GM23338 (cell line): ENCODE measurements around the gene AP3D1. TPM values are rescaled to one million over a fixed set of nuclear protein-coding genes. Genes with fewer than 3 reads are reported as not detected.
A peak's percentile ranks its signal among the peaks of the same experiment; 100 is the strongest.

Experiments
- ATAC-seq: fragments of 200-7000 bp; cut with Tn5 transposase; 3 replicates; pipeline ENCODE4 v1.9.1; 2020
- DNase-seq: peaks from one replicate; pipeline ENCODE4 v3.0.0-alpha.2; 2015; ENCODE audit warnings: low spot score
- H2AFZ ChIP-seq: fragments of 200-600 bp; sonication (generic); 2 replicates; pipeline ENCODE4 v1.8.0; 2016; ENCODE audit warnings: antibody characterized with exemption, mild to moderate bottlenecking, moderate library complexity
- H3F3A ChIP-seq: fragments of 200-600 bp; sonication (generic); replicated peaks from 2 replicates; pipeline ENCODE4 v1.8.0; 2017; ENCODE audit warnings: antibody characterized with exemption, mixed run types, low read depth
- H3K27ac ChIP-seq: fragments of 200-600 bp; sonication (generic); 2 replicates; pipeline ENCODE4 v1.6.1; 2016; ENCODE audit warnings: low read depth
- H3K27me3 ChIP-seq: fragments of 200-600 bp; sonication (generic); 2 replicates; pipeline ENCODE4 v1.8.0; 2016; ENCODE audit warnings: mild to moderate bottlenecking, mixed run types, moderate library complexity; ENCODE audit not compliant: insufficient read depth
- H3K36me3 ChIP-seq: fragments of 200-600 bp; sonication (generic); 2 replicates; pipeline ENCODE4 v1.8.0; 2016; ENCODE audit warnings: mild to moderate bottlenecking; ENCODE audit not compliant: insufficient read depth
- H3K4me1 ChIP-seq: fragments of 200-600 bp; sonication (generic); 2 replicates; pipeline ENCODE4 v1.8.0; 2016; ENCODE audit warnings: mild to moderate bottlenecking, moderate library complexity; ENCODE audit not compliant: insufficient read depth
- H3K4me2 ChIP-seq: fragments of 200-600 bp; sonication (generic); 2 replicates; pipeline ENCODE4 v1.7.1; 2017; ENCODE audit warnings: mixed run types
- H3K4me3 ChIP-seq: fragments of 200-600 bp; sonication (generic); 2 replicates; pipeline ENCODE4 v1.6.1; 2016; ENCODE audit warnings: mixed run types
- H3K79me2 ChIP-seq: fragments of 200-600 bp; sonication (generic); replicated peaks from 2 replicates; pipeline ENCODE4 v1.8.0; 2017; ENCODE audit warnings: mild to moderate bottlenecking; ENCODE audit not compliant: insufficient read depth
- H3K9me2 ChIP-seq: fragments of 200-600 bp; sonication (generic); 2 replicates; pipeline ENCODE4 v1.8.0; 2017; ENCODE audit not compliant: insufficient read depth
- H4K20me1 ChIP-seq: fragments of 200-600 bp; sonication (generic); replicated peaks from 2 replicates; pipeline ENCODE4 v1.8.0; 2017; ENCODE audit warnings: mild to moderate bottlenecking; ENCODE audit not compliant: insufficient read depth
- H3K27ac Mint-ChIP-seq: 2 replicates; pipeline ENCODE4 v1.8.0; 2020; ENCODE audit warnings: inconsistent platforms, mild to moderate bottlenecking, moderate library complexity, mixed read lengths
- H3K27me3 Mint-ChIP-seq: 3 replicates; pipeline ENCODE4 v1.8.0; 2022; ENCODE audit warnings: low read depth, mild to moderate bottlenecking, moderate library complexity, mixed read lengths, inconsistent platforms; ENCODE audit not compliant: insufficient read depth, poor library complexity
- H3K36me3 Mint-ChIP-seq: 3 replicates; pipeline ENCODE4 v1.8.0; 2021; ENCODE audit warnings: low read depth, mild to moderate bottlenecking, inconsistent platforms, moderate library complexity, mixed read lengths
- H3K4me1 Mint-ChIP-seq: 3 replicates; pipeline ENCODE4 v1.8.0; 2020; ENCODE audit warnings: mild to moderate bottlenecking, inconsistent platforms, mixed read lengths
- H3K4me3 Mint-ChIP-seq: 3 replicates; pipeline ENCODE4 v1.8.0; 2021; ENCODE audit warnings: moderate library complexity, mild to moderate bottlenecking, inconsistent platforms, mixed read lengths
- H3K9me3 Mint-ChIP-seq: 3 replicates; pipeline ENCODE4 v1.8.0; 2020; ENCODE audit warnings: moderate library complexity, mild to moderate bottlenecking, inconsistent platforms, mixed read lengths
- EZH2 ChIP-seq: fragments of 200-600 bp; sonication (generic); IDR thresholded peaks from one replicate; pipeline ENCODE4 v1.8.0; 2017; ENCODE audit warnings: antibody characterized with exemption, mild to moderate bottlenecking, low read depth; ENCODE audit not compliant: unreplicated experiment
- EZH2phosphoT487 ChIP-seq: fragments of 200-600 bp; sonication (generic); IDR thresholded peaks from one replicate; pipeline ENCODE4 v1.8.1; 2018; ENCODE audit warnings: antibody characterized with exemption; ENCODE audit not compliant: unreplicated experiment
- JUNB ChIP-seq: IDR thresholded peaks from one replicate; pipeline ENCODE4 v1.6.1; 2016; ENCODE audit warnings: antibody characterized with exemption; ENCODE audit not compliant: unreplicated experiment
- NANOG ChIP-seq: IDR thresholded peaks from 2 replicates; pipeline ENCODE4 v1.6.1; 2016; ENCODE audit warnings: antibody characterized with exemption, borderline replicate concordance
- POLR2AphosphoS5 ChIP-seq: IDR thresholded peaks from 2 replicates; pipeline ENCODE4 v1.6.1; 2016; ENCODE audit warnings: antibody characterized with exemption, low read depth
- ZNF114 ChIP-seq: fragments of 250-450 bp; sonication (Bioruptor Pico); IDR thresholded peaks from 2 replicates; pipeline ENCODE4 v1.5.0; 2020; ENCODE audit warnings: mild to moderate bottlenecking, moderate library complexity
- polyA plus RNA-seq: library from polyadenylated mRNA; unstranded; fragments of >200 nt; fragmentation: Nextera tagmentation; extraction: Ambion mirVana; gene quantifications from 2 replicates; pipeline ENCODE4 v1.2.1, GENCODE V29; 2016
- total RNA-seq: library from RNA; depleted of rRNA; stranded (reverse); fragments of >200 nt; shearing (Covaris generic); gene quantifications from 2 replicates; pipeline ENCODE4 v1.2.3, GENCODE V29; 2014
- TF ChIP-seq, protein P1 (sequence below), 2 experiments: fragments of 200-600 bp in 1 of 2; sonication (generic) in 1 of 2; conservative IDR thresholded peaks; 2 replicates each; pipeline versions ENCODE4 v1.5.1 to v1.6.1; 2016 to 2017; ENCODE audit warnings: antibody characterized with exemption in 2 of 2, low read depth in 2 of 2, mild to moderate bottlenecking in 2 of 2, moderate library complexity in 1 of 2
- TF ChIP-seq, protein P2 (sequence below): fragments of 250-450 bp; sonication (Bioruptor Pico); IDR thresholded peaks from 2 replicates; pipeline ENCODE4 v1.5.0; 2020; ENCODE audit warnings: mild to moderate bottlenecking, moderate library complexity

The AP3D1 gene
- total and polyA plus RNA-seq, 2 experiments from 2014 or later, result 101 to 236 TPM

DNA sequence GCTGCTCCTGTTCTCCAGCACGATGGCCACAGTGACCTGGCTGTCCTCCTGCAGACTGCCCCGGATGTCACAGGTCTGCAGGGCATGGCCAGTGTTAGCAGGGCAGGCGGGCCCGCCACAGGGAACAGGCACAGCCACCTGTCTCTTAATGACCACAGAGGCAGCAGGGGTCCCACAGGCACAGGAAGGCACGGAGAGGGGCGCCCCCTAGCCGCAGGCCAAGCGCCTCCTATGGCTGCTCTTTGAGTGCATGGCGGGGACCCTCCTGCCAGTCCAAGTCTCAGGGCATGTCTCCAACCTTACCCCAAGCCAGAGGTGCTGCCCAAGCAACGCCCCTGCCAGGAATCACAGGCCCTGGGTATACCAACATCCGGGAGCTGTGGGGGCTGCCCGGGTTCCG lies 40.5 kb downstream of the AP3D1 start:
- no peak overlapping the region for H3K4me2 ChIP-seq
- no peak overlapping the region for H3K4me3 ChIP-seq
- H3K4me3 Mint-ChIP-seq, result no peak overlapping the region
- peaks cover 3% of the 10 kb centered on the region; the same call in 1 of the 2 replicates for H4K20me1 ChIP-seq
- peaks cover 80% of the 10 kb centered on the region for H3K36me3 Mint-ChIP-seq
- no peaks in the 10 kb centered on the region for H3K4me1 ChIP-seq
- ATAC-seq (peak; percentile 81), DNase-seq (peak; percentile 52)
- peaks cover 34% of the 10 kb centered on the region for H3K36me3 ChIP-seq
- H3K27me3 Mint-ChIP-seq, result peaks cover 3% of the 10 kb centered on the region
- peaks cover 4% of the 10 kb centered on the region; the same call in 1 of the 2 replicates for H3F3A ChIP-seq
- H3K79me2 ChIP-seq, result peaks cover 8% of the 10 kb centered on the region; the same call in 1 of the 2 replicates
- H3K27me3 ChIP-seq, result no peaks in the 10 kb centered on the region
- H3K9me3 Mint-ChIP-seq, result peaks cover 10% of the 10 kb centered on the region
- TF ChIP-seq, protein P1, sequence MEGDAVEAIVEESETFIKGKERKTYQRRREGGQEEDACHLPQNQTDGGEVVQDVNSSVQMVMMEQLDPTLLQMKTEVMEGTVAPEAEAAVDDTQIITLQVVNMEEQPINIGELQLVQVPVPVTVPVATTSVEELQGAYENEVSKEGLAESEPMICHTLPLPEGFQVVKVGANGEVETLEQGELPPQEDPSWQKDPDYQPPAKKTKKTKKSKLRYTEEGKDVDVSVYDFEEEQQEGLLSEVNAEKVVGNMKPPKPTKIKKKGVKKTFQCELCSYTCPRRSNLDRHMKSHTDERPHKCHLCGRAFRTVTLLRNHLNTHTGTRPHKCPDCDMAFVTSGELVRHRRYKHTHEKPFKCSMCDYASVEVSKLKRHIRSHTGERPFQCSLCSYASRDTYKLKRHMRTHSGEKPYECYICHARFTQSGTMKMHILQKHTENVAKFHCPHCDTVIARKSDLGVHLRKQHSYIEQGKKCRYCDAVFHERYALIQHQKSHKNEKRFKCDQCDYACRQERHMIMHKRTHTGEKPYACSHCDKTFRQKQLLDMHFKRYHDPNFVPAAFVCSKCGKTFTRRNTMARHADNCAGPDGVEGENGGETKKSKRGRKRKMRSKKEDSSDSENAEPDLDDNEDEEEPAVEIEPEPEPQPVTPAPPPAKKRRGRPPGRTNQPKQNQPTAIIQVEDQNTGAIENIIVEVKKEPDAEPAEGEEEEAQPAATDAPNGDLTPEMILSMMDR (conservative IDR thresholded peaks at IDR 0.05; ENCODE audit: low read depth in 2 of 2), result peak; percentile 47 to 69
- TF ChIP-seq, protein P2, sequence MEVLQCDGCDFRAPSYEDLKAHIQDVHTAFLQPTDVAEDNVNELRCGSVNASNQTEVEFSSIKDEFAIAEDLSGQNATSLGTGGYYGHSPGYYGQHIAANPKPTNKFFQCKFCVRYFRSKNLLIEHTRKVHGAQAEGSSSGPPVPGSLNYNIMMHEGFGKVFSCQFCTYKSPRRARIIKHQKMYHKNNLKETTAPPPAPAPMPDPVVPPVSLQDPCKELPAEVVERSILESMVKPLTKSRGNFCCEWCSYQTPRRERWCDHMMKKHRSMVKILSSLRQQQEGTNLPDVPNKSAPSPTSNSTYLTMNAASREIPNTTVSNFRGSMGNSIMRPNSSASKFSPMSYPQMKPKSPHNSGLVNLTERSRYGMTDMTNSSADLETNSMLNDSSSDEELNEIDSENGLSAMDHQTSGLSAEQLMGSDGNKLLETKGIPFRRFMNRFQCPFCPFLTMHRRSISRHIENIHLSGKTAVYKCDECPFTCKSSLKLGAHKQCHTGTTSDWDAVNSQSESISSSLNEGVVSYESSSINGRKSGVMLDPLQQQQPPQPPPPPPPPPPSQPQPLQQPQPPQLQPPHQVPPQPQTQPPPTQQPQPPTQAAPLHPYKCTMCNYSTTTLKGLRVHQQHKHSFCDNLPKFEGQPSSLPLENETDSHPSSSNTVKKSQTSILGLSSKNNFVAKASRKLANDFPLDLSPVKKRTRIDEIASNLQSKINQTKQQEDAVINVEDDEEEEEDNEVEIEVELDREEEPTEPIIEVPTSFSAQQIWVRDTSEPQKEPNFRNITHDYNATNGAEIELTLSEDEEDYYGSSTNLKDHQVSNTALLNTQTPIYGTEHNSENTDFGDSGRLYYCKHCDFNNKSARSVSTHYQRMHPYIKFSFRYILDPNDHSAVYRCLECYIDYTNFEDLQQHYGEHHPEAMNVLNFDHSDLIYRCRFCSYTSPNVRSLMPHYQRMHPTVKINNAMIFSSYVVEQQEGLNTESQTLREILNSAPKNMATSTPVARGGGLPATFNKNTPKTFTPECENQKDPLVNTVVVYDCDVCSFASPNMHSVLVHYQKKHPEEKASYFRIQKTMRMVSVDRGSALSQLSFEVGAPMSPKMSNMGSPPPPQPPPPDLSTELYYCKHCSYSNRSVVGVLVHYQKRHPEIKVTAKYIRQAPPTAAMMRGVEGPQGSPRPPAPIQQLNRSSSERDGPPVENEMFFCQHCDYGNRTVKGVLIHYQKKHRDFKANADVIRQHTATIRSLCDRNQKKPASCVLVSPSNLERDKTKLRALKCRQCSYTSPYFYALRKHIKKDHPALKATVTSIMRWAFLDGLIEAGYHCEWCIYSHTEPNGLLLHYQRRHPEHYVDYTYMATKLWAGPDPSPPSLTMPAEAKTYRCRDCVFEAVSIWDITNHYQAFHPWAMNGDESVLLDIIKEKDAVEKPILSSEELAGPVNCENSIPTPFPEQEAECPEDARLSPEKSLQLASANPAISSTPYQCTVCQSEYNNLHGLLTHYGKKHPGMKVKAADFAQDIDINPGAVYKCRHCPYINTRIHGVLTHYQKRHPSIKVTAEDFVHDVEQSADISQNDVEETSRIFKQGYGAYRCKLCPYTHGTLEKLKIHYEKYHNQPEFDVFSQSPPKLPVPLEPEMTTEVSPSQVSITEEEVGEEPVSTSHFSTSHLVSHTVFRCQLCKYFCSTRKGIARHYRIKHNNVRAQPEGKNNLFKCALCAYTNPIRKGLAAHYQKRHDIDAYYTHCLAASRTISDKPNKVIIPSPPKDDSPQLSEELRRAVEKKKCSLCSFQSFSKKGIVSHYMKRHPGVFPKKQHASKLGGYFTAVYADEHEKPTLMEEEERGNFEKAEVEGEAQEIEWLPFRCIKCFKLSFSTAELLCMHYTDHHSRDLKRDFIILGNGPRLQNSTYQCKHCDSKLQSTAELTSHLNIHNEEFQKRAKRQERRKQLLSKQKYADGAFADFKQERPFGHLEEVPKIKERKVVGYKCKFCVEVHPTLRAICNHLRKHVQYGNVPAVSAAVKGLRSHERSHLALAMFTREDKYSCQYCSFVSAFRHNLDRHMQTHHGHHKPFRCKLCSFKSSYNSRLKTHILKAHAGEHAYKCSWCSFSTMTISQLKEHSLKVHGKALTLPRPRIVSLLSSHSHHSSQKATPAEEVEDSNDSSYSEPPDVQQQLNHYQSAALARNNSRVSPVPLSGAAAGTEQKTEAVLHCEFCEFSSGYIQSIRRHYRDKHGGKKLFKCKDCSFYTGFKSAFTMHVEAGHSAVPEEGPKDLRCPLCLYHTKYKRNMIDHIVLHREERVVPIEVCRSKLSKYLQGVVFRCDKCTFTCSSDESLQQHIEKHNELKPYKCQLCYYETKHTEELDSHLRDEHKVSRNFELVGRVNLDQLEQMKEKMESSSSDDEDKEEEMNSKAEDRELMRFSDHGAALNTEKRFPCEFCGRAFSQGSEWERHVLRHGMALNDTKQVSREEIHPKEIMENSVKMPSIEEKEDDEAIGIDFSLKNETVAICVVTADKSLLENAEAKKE (CRISPR knock-in tag), result no peak
- no peak for TF ChIP-seq JUNB
- TF ChIP-seq EZH2phosphoT487, result no peak
- no peak for TF ChIP-seq NANOG
- TF ChIP-seq EZH2, result no peak
- no peak; the same call in 1 of the 2 replicates for TF ChIP-seq POLR2AphosphoS5
- no peak for TF ChIP-seq ZNF114 (CRISPR knock-in tag)
- no peaks in the 10 kb centered on the region for H3K9me2 ChIP-seq
- H2AFZ ChIP-seq, result no peak overlapping the region
- H3K27ac ChIP-seq, result no peak overlapping the region
- no peak overlapping the region for H3K27ac Mint-ChIP-seq
- no peaks in the 10 kb centered on the region; the same call in 2 of the 3 replicates for H3K4me1 Mint-ChIP-seq
